K562 (cell line): Measurements from ENCODE around the gene ALG6. TPM values are rescaled to one million over a fixed set of nuclear protein-coding genes. Genes with fewer than 3 reads are reported as not detected.
"Not testable (repeated sequence)": the region's sequence is repeated elsewhere in the genome, so short reads cannot be mapped to it uniquely, and the experiment has no call there.

Experiments
- ATAC-seq: fragments of 200-7000 bp; cut with Tn5 transposase; 3 replicates; pipeline ENCODE4 v1.9.1; 2020; ENCODE audit warnings: moderate library complexity
- BruUV-seq: library from RNA; stranded (reverse); fragments of 400-500 nt; replicated peaks from 2 replicates; lab custom pipeline; 2021; lab: Mats Ljungman, UMichigan
- CTCF ChIA-PET: fragments of 300-600 bp; formaldehyde crosslinking; extraction: SDS; loops from one replicate; lab custom pipeline; 2021; ENCODE audit warnings: low intra/inter-chr PET ratio; lab: Yijun Ruan, JAX
- POLR2A ChIA-PET: fragments of 300-600, 350-650 bp; sonication (Branson Sonifier 250); formaldehyde crosslinking; extraction: SDS; loops from one replicate; lab custom pipeline; 2021; ENCODE audit warnings: antibody characterized with exemption, inconsistent platforms; lab: Yijun Ruan, JAX
- DNase-seq, 4 experiments: peaks; one replicate each; pipeline versions ENCODE4 v3.0.0 to v3.0.0-alpha.2; 2011 to 2018; ENCODE audit warnings: low spot score in 3 of 4, mixed read lengths in 3 of 4; ENCODE audit errors: extremely low read depth in 1 of 4
- FAIRE-seq: peaks from 2 replicates; lab custom pipeline; 2011; peaks lifted over from hg19 to GRCh38; lab: Jason Lieb, UNC
- H2AFZ ChIP-seq: 2 replicates; pipeline ENCODE4 v1.6.0; 2011; ENCODE audit warnings: low read depth, low read length, control low read depth, inconsistent platforms
- H3K27ac ChIP-seq: fragments of 200-600 bp; 3 replicates; pipeline ENCODE4 v1.8.0; 2011; ENCODE audit warnings: low read depth, mild to moderate bottlenecking, control low read depth, inconsistent platforms, low read length, moderate library complexity, mixed read lengths; ENCODE audit errors: extremely low read depth
- H3K27me3 ChIP-seq, 2 experiments: fragments of 300-600 bp in 1 of 2; 2 replicates in 1 of 2; 3 replicates in 1 of 2; pipeline versions ENCODE4 v1.6.0 to v1.8.0; 2011; ENCODE audit warnings: inconsistent platforms in 2 of 2, low read length in 2 of 2, mild to moderate bottlenecking in 1 of 2, mixed read lengths in 1 of 2, moderate library complexity in 1 of 2; ENCODE audit not compliant: control insufficient read depth in 2 of 2, insufficient read depth in 2 of 2
- H3K36me3 ChIP-seq: fragments of 300-600 bp; 3 replicates; pipeline ENCODE4 v1.8.0; 2011; ENCODE audit warnings: mild to moderate bottlenecking, low read length, inconsistent platforms; ENCODE audit not compliant: control insufficient read depth, insufficient read depth
- H3K4me1 ChIP-seq, 2 experiments: fragments of 200-600 bp in 1 of 2; replicated peaks in 1 of 2; 2 replicates in 1 of 2; 3 replicates in 1 of 2; pipeline versions ENCODE4 v1.5.1 to v1.8.0; 2011; ENCODE audit warnings: inconsistent platforms in 2 of 2, low read length in 2 of 2, mild to moderate bottlenecking in 1 of 2, mixed read lengths in 1 of 2, moderate library complexity in 1 of 2; ENCODE audit not compliant: control insufficient read depth in 2 of 2, insufficient read depth in 2 of 2
- H3K4me2 ChIP-seq: 2 replicates; pipeline ENCODE4 v1.6.1; 2011; ENCODE audit warnings: low read length, control low read depth, inconsistent platforms, mixed read lengths; ENCODE audit not compliant: insufficient read depth
- H3K4me3 ChIP-seq: fragments of 200-600 bp; sonication (generic), shearing (Covaris generic); 2 replicates; pipeline ENCODE4 v1.5.1; 2016; ENCODE audit warnings: control low read depth, inconsistent platforms
- H3K79me2 ChIP-seq: fragments of 200-600 bp; 3 replicates; pipeline ENCODE4 v1.8.0; 2011; ENCODE audit warnings: low read length, inconsistent platforms; ENCODE audit not compliant: control insufficient read depth, insufficient read depth
- H3K9ac ChIP-seq, 2 experiments: 2 replicates each; pipeline versions ENCODE4 v1.6.0 to v1.6.1; 2011; ENCODE audit warnings: low read depth in 2 of 2, low read length in 2 of 2, control low read depth in 1 of 2, inconsistent platforms in 1 of 2, mild to moderate bottlenecking in 1 of 2, mixed read lengths in 1 of 2; ENCODE audit not compliant: insufficient read depth in 1 of 2
- H3K9me1 ChIP-seq: one replicate; pipeline ENCODE4 v1.6.0; 2011; ENCODE audit warnings: inconsistent platforms, mild to moderate bottlenecking, low read length, moderate library complexity; ENCODE audit not compliant: control insufficient read depth, insufficient read depth
- H3K9me3 ChIP-seq: replicated peaks from 2 replicates; pipeline ENCODE4 v1.5.1; 2011; ENCODE audit warnings: low read depth, low read length, inconsistent platforms; ENCODE audit not compliant: control insufficient read depth, insufficient read depth
- H4K20me1 ChIP-seq: replicated peaks from 2 replicates; pipeline ENCODE4 v1.6.1; 2011; ENCODE audit warnings: low read length, inconsistent platforms, mixed read lengths; ENCODE audit not compliant: control insufficient read depth, insufficient read depth
- ARNT ChIP-seq, 2 experiments: fragments of 450-650 bp; IDR thresholded peaks; 2 replicates each; pipeline ENCODE4 v1.6.1; 2016; ENCODE audit warnings: mild to moderate bottlenecking in 1 of 2
- NR2C1 ChIP-seq, 2 experiments: fragments of 450-650 bp; IDR thresholded peaks; 2 replicates each; pipeline ENCODE4 v1.6.1; 2017; ENCODE audit warnings: mild to moderate bottlenecking in 2 of 2, antibody characterized with exemption in 1 of 2, inconsistent platforms in 1 of 2, missing compliant biosample characterization in 1 of 2, missing genetic modification characterization in 1 of 2
- ZNF165 ChIP-seq: fragments of 250-450 bp; sonication (Bioruptor Pico); IDR thresholded peaks from 2 replicates; pipeline ENCODE4 v1.4.0; 2020; ENCODE audit warnings: borderline replicate concordance
- WGBS: fragments of 100-300 bp; shearing (Covaris generic); methylation state at CpG from one replicate; pipeline ENCODE4 v1.1.6; 2016; ENCODE audit warnings: low coverage, mixed read lengths; ENCODE audit not compliant: insufficient coverage; ENCODE audit errors: missing lambda C conversion rate; 5-methylcytosine and 5-hydroxymethylcytosine counted together
- in situ Hi-C: fragments of 300-500 bp; cut with MboI; formaldehyde crosslinking; loops from 4 replicates; pipeline ENCODE4 v1.15.0; 2018; ENCODE audit warnings: inconsistent platforms, mixed read lengths
- intact Hi-C: fragments of 100-400 bp; cut with micrococcal nuclease; formaldehyde crosslinking; loops from 2 replicates; pipeline ENCODE4 v1.14.2; 2022
- polyA plus RNA-seq, 8 experiments: library from polyadenylated mRNA; depleted of rRNA in 4 of 8; stranded (reverse) in 5 of 8; unstranded in 3 of 8; fragments of >200 nt; fragmentation: Nextera tagmentation in 2 of 8; fragmentation: Illumina TruSeq in 1 of 8; extraction: Ambion mirVana in 2 of 8; extraction: Trizol in 1 of 8; gene quantifications; 2 replicates each; pipeline versions ENCODE4 v1.2.1 to v1.2.3, GENCODE V29; 2011 to 2014; ENCODE audit warnings: inconsistent platforms in 1 of 8, missing spikeins in 1 of 8
- total RNA-seq, 7 experiments: library from RNA; depleted of rRNA in 6 of 7; stranded (reverse); fragments of >200 nt in 6 of 7; fragmentation: Illumina TruSeq in 2 of 7; extraction: Trizol in 2 of 7; gene quantifications; 2 replicates each; pipeline versions ENCODE4 v1.2.1 to v1.2.3, GENCODE V29; 2011 to 2021; ENCODE audit warnings: low replicate concordance in 1 of 7
- TF ChIP-seq, protein P1 (sequence below): fragments of 450-650 bp; IDR thresholded peaks from 2 replicates; pipeline ENCODE4 v1.6.1; 2016

Gene ALG6
- total and polyA plus RNA-seq, 9 of the 15 experiments (the other 6 are each of a cell fraction or from before 2014, with no cell fraction given) = 14.6 to 35.7 (median 23.3) TPM

DNA sequence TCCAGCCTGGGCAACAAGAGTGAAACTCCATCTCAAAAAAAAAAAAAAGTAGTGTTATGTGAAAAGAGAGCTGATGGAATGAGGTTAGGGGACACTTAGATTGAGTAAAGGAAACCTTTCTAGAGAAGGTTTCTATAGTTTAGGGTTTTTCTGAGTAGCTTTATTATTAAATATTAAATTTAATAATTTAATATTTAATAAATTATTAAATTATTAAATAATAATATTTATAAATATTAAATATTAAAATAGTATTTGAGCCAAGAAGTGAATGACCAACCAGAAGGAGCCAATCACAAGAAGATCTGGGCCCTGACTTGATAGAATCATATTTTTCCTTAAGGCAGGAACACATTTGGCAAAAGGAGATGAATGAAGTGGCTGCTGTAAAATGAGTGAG lies 50.7 kb downstream of the ALG6 start (continued):
- no peak for TF ChIP-seq ARNT (IDR thresholded peaks at IDR 0.05)
- no peak for TF ChIP-seq ZNF165 (CRISPR knock-in tag)
- TF ChIP-seq NR2C1 (IDR thresholded peaks at IDR 0.05) = no peak
- no peak for TF ChIP-seq NR2C1 (tag; IDR thresholded peaks at IDR 0.05)
- TF ChIP-seq, protein P1, sequence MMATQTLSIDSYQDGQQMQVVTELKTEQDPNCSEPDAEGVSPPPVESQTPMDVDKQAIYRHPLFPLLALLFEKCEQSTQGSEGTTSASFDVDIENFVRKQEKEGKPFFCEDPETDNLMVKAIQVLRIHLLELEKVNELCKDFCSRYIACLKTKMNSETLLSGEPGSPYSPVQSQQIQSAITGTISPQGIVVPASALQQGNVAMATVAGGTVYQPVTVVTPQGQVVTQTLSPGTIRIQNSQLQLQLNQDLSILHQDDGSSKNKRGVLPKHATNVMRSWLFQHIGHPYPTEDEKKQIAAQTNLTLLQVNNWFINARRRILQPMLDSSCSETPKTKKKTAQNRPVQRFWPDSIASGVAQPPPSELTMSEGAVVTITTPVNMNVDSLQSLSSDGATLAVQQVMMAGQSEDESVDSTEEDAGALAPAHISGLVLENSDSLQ = no peak

DNA sequence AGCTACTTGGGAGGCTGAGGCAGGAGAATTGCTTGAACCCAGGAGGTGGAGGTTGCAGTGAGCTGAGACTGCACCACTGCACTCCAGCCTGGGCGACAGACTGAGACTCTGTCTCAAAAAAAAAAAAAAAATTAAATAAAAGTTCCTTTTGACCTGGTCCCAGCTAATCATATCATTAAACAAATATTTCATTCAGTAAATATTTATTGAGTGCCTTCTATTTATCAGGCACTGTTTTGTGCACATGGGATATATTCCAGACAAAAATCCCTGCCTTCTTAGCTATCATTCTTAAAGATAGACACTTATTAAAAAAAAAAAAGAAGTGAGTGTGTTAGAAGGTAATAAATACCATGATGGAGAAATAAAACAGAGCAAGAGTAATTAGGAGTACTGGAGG lies 53.3 kb downstream of the ALG6 start:
- H3K36me3 ChIP-seq, H3K4me1 ChIP-seq, H3K27me3 ChIP-seq, H3K4me2 ChIP-seq, FAIRE-seq, H3K9me1 ChIP-seq, BruUV-seq, H3K9ac ChIP-seq, DNase-seq, intact Hi-C loops, POLR2A ChIA-PET, H2AFZ ChIP-seq, H3K9me3 ChIP-seq, ATAC-seq, CTCF ChIA-PET, H3K27ac ChIP-seq, in situ Hi-C loops, H3K4me3 ChIP-seq, H3K79me2 ChIP-seq, H4K20me1 ChIP-seq: not testable (repeated sequence)
- 100% methylated on average over 1 of the region's 1 CpG for WGBS
